SU-DHL-6 (cell line): Measurements from ENCODE around the gene TXNRD3.

Source experiments
- H2AFZ ChIP-seq: fragments of 200-600 bp; sonication (generic); 2 replicates; pipeline ENCODE4 v1.6.1; 2014; ENCODE audit warnings: low read depth, mild to moderate bottlenecking, moderate library complexity, mixed read lengths, antibody characterized with exemption, low read length; ENCODE audit not compliant: severe bottlenecking
- H3F3A ChIP-seq: fragments of 200-600 bp; shearing (Covaris generic); 2 replicates; pipeline ENCODE4 v1.6.0; 2016; ENCODE audit warnings: antibody characterized with exemption, mild to moderate bottlenecking; ENCODE audit not compliant: insufficient read depth
- H3K27ac ChIP-seq: fragments of 200-600 bp; sonication (generic); 2 replicates; pipeline ENCODE4 v1.5.1; 2016; ENCODE audit warnings: low read depth, mild to moderate bottlenecking, low read length, moderate library complexity, mixed read lengths
- H3K27me3 ChIP-seq: fragments of 200-600 bp; sonication (generic), shearing (Covaris generic); 2 replicates; pipeline ENCODE4 v1.6.0; 2014; ENCODE audit warnings: mild to moderate bottlenecking, low read length
- H3K36me3 ChIP-seq: fragments of 200-600 bp; sonication (generic); 2 replicates; pipeline ENCODE4 v1.6.1; 2014; ENCODE audit warnings: mild to moderate bottlenecking, low read length, mixed read lengths
- H3K4me2 ChIP-seq: fragments of 300-600, 200-600 bp; shearing (Covaris generic), sonication (generic); 2 replicates; pipeline ENCODE4 v1.6.0; 2014; ENCODE audit warnings: low read length, low read depth, mild to moderate bottlenecking; ENCODE audit not compliant: poor library complexity, severe bottlenecking
- H3K4me3 ChIP-seq: fragments of 200-600 bp; sonication (generic); 2 replicates; pipeline ENCODE4 v1.5.1; 2014; ENCODE audit warnings: antibody characterized with exemption, low read length, mild to moderate bottlenecking, mixed read lengths; ENCODE audit not compliant: insufficient read depth, poor library complexity, severe bottlenecking
- H3K79me2 ChIP-seq: fragments of 200-600 bp; sonication (generic); 2 replicates; pipeline ENCODE4 v1.6.1; 2014; ENCODE audit warnings: mild to moderate bottlenecking, low read length, moderate library complexity; ENCODE audit not compliant: insufficient read depth
- H3K9ac ChIP-seq: fragments of 200-600 bp; sonication (generic); 2 replicates; pipeline ENCODE4 v1.7.0; 2014; ENCODE audit warnings: mild to moderate bottlenecking, low read length
- H3K9me2 ChIP-seq: fragments of 200-600 bp; sonication (generic); replicated peaks from 2 replicates; pipeline ENCODE4 v1.6.1; 2014; ENCODE audit warnings: low read length; ENCODE audit not compliant: insufficient read depth
- H3K9me3 ChIP-seq: fragments of 200-600 bp; sonication (generic); 2 replicates; pipeline ENCODE4 v1.6.1; 2014; ENCODE audit warnings: low read length, mixed read lengths; ENCODE audit not compliant: insufficient read depth
- H4K20me1 ChIP-seq: fragments of 200-600 bp; sonication (generic); 2 replicates; pipeline ENCODE4 v1.6.1; 2014; ENCODE audit warnings: low read depth, mild to moderate bottlenecking, antibody characterized with exemption, low read length, moderate library complexity, mixed read lengths
- CTCF ChIP-seq: fragments of 200-600 bp; sonication (generic); IDR thresholded peaks from one replicate; pipeline ENCODE4 v1.5.1; 2017; ENCODE audit warnings: antibody characterized with exemption, mild to moderate bottlenecking, low read length, moderate library complexity; ENCODE audit not compliant: insufficient read depth, poor library complexity, severe bottlenecking
- EZH2phosphoT487 ChIP-seq: fragments of 200-600 bp; sonication (generic), shearing (Covaris generic); conservative IDR thresholded peaks from 2 replicates; pipeline ENCODE4 v1.6.1; 2018; ENCODE audit warnings: mild to moderate bottlenecking, antibody characterized with exemption, low read length, moderate library complexity, mixed read lengths

TXNRD3 gene

GRCh38 chr3:126684218-126684751 lies 29.4 kb upstream of the TXNRD3 start:
- no peak overlapping the region for H3K4me3 ChIP-seq
- H3K4me2 ChIP-seq: no peak overlapping the region
- no peak for TF ChIP-seq EZH2phosphoT487
- TF ChIP-seq CTCF: no peak

GRCh38 chr3:126683069-126683468 lies 28.1 kb upstream of the TXNRD3 start:
- Histone ChIP-seq H3K27me3 (no peaks in the 10 kb centered on the region), H3K9me2 (no peaks in the 10 kb centered on the region), H3F3A (no peaks in the 10 kb centered on the region), H3K27ac (no peak overlapping the region), H3K36me3 (no peaks in the 10 kb centered on the region), H3K79me2 (no peaks in the 10 kb centered on the region), H4K20me1 (no peaks in the 10 kb centered on the region), H3K4me2 (no peak overlapping the region), H3K4me3 (no peak overlapping the region), H3K9ac (no peak overlapping the region), H2AFZ (no peak overlapping the region), H3K9me3 (no peaks in the 10 kb centered on the region)
- TF ChIP-seq CTCF (no peak), EZH2phosphoT487 (no peak)

More at GRCh38 chr3:126684218-126684751, 29.4 kb upstream of the TXNRD3 start:
- no peaks in the 10 kb centered on the region for H3K27me3 ChIP-seq
- no peak overlapping the region for H3K27ac ChIP-seq
- no peak overlapping the region for H2AFZ ChIP-seq
- H3K9me2 ChIP-seq: no peaks in the 10 kb centered on the region
- no peaks in the 10 kb centered on the region for H3F3A ChIP-seq
- no peak overlapping the region for H3K9ac ChIP-seq
- no peaks in the 10 kb centered on the region for H3K9me3 ChIP-seq
- no peaks in the 10 kb centered on the region for H3K36me3 ChIP-seq
- no peaks in the 10 kb centered on the region for H3K79me2 ChIP-seq
- H4K20me1 ChIP-seq: no peaks in the 10 kb centered on the region

- TF ChIP-seq CTCF: no peak
- no peak for TF ChIP-seq EZH2phosphoT487
- Histone ChIP-seq H2AFZ (no peak overlapping the region), H3K27me3 (no peaks in the 10 kb centered on the region), H3K4me3 (no peak overlapping the region), H3K9me2 (no peaks in the 10 kb centered on the region), H3K36me3 (no peaks in the 10 kb centered on the region), H4K20me1 (no peaks in the 10 kb centered on the region), H3K9me3 (no peaks in the 10 kb centered on the region), H3F3A (no peaks in the 10 kb centered on the region), H3K4me2 (no peak overlapping the region), H3K9ac (no peak overlapping the region), H3K79me2 (no peaks in the 10 kb centered on the region), H3K27ac (no peak overlapping the region)
These were observed 27.1 kb upstream of the TXNRD3 start for GRCh38 chr3:126682009-126682408.

DNA sequence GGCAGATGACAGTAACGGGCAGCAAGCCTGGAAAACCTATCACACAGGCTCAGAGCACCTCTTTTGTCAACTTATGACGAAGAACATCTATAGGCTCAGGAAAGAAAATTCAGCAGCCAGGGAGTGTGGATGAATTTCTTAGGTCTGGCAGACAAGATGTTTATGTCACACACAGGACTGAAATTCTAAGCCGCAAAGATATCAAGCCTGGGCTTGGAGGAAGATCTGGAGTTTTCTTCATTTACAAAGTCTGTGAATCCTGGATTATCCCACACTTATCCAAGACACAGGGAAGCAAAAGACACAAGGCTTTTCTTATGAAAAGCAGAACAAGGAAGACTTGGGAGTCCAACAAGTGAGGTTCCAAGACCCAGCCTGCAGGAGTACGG lies 25.7 kb upstream of the TXNRD3 start:
- Histone ChIP-seq H3K27ac (no peak overlapping the region), H3K9me2 (no peaks in the 10 kb centered on the region), H3K79me2 (no peaks in the 10 kb centered on the region), H3F3A (no peaks in the 10 kb centered on the region), H3K9ac (no peak overlapping the region), H3K27me3 (no peaks in the 10 kb centered on the region), H3K36me3 (no peaks in the 10 kb centered on the region), H3K9me3 (no peaks in the 10 kb centered on the region), H3K4me2 (no peak overlapping the region), H2AFZ (no peak overlapping the region), H4K20me1 (no peaks in the 10 kb centered on the region), H3K4me3 (no peak overlapping the region)
- no peak for TF ChIP-seq CTCF
- no peak for TF ChIP-seq EZH2phosphoT487
